NCI-H128 (cell line): ENCODE results near the gene CXCL9.
"Not testable (repeated sequence)": the region's sequence is repeated elsewhere in the genome, so short reads cannot be mapped to it uniquely, and the experiment has no call there.

Experiments
- DNase-seq: peaks from one replicate; lab custom pipeline; 2025; ENCODE audit not compliant: unreplicated experiment; lab: John Stamatoyannopoulos, UW

Gene CXCL9

GRCh38 chr4:76012388-76012801 is 5.1 kb upstream of the CXCL9 start:
- DNase-seq = no peak

- DNase-seq = no peak
These were observed 4.5 kb upstream of the CXCL9 start for GRCh38 chr4:76011700-76012387.

GRCh38 chr4:76011018-76011670 is 3.8 kb upstream of the CXCL9 start:
- DNase-seq = no peak

GRCh38 chr4:76010576-76010975 is 3.3 kb upstream of the CXCL9 start:
- no peak for DNase-seq

- DNase-seq = no peak
These were observed 2.0 kb upstream of the CXCL9 start for GRCh38 chr4:76009311-76009710.

DNA sequence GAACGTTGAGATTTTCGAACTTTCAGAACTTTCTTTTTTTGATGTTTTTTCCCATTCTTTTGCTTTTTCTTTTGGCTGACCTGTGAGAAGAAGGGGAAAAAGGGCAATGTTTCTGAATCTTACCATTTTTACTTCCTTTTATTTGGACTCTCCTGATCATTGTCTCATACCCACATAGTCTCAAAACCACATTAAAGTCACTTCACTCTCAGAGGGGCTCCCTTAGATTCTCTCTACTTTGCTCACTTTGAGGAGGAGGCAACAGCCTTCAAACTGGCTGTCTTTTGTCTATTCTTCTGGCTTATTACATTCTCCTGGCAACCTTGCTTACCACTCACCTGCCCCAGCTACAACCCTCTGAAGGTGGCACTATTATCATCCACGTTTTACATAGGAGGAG is 3.7 kb downstream of the CXCL9 start:
- DNase-seq = no peak

DNA sequence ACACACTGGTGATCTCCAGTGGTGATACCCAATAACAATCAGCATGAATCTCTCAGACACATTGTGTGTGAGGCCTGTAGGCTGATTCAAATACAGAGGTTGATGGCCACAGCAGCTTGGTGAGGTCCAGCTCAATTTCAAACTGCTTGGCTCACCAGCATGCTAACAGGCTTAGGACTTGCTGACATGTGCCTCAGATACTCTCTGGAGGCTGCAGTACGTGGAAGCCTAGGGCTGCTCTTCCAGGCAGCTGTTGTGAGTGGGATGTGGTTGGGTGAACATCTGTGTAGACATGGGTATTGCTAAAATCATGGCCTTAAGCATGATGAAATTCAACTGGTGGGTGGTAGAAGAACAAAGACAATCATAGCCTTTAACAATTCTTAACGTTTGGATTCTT is 4.3 kb downstream of the CXCL9 start:
- no peak for DNase-seq

DNA sequence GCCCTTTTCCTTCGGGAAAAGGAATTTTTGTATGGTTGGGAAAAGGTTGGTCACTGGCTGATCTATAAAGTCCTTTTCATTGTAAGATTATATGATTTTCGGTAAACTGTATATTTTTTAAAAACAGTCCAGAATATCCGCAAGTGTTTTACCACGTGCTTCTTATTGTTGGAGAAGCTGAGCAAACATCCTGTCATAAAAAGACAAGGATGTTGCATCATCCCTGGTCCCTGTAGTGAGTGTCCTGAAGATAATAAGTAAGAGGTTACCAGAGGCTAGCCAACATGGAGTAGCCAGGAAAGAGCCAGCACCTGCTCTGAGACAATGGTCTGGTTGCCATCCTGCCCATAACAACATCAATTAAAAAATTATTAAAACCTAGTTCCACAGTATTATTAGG is 5.1 kb downstream of the CXCL9 start:
- DNase-seq = no peak

DNA sequence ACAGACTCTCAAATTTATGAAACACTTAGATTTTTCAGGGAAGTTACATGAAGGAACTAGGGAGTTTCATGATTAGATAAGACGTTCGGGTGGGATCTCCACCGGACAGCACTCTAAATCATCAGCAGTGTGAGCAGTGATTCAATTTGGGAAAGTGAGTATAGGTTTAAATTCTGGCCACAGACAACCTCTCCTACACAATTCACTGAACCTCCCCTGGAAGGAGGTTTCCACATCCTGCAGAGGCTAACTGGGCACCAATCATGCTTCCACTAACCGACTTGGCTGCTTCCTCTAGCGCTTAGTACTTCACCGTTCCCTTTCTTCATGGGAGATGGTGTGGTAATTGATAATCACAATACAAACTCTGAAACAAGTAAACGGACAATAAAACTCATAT is 5.6 kb downstream of the CXCL9 start:
- no peak for DNase-seq

DNA sequence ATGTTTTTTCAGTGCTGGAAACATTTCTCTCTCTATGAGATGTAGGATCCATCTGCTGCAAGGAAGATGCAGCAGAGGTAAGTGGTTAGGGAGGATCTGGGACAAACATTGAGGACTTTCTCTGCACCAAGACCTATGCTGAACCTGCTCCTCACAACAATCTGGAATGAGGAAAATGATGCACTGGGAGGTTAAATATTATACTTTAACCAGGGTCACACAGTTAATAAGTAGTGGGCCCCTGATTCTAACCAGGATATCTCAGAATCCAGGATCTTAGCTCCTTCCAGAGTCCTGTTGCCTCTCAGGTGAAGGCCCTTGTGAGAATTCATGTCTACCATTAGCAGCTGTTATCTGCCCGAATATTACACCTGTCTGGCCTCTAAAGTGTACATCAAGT is 7.0 kb downstream of the CXCL9 start:
- DNase-seq = no peak

DNA sequence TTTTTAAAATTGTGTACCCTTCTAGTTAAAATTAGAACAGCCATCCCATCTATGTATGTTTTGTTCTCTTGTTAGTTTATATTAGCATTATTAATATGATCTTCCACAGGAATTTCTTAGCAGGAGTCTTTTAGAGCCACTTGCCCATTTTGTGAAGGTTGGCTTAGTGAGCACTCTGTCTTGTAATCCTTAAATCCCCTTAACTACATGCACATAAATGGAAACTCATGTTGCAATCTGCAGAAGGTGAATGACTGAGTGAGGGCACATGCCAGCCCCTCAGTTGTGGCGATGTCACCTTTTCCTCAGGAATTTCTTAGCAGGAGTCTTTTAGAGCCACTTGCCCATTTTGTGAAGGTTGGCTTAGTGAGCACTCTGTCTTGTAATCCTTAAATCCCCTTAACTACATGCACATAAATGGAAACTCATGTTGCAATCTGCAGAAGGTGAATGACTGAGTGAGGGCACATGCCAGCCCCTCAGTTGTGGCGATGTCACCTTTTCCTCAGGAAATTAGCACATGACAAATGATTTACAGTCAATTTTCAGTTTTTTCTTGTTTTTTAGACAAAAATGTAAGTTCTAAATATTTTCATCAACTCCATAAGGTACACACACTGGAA is 8.7 kb downstream of the CXCL9 start:
- DNase-seq = not testable (repeated sequence)

- DNase-seq = no peak
These were observed 9.4 kb downstream of the CXCL9 start for GRCh38 chr4:75997946-75998345.

GRCh38 chr4:75997081-75997480 is 10.2 kb downstream of the CXCL9 start:
- no peak for DNase-seq

GRCh38 chr4:75995727-75996126 is 11.6 kb downstream of the CXCL9 start:
- DNase-seq = no peak

- no peak for DNase-seq
These were observed 14.8 kb downstream of the CXCL9 start for GRCh38 chr4:75992462-75992861.

- DNase-seq = no peak
These were observed 17.3 kb downstream of the CXCL9 start for GRCh38 chr4:75989846-75990528.

DNA sequence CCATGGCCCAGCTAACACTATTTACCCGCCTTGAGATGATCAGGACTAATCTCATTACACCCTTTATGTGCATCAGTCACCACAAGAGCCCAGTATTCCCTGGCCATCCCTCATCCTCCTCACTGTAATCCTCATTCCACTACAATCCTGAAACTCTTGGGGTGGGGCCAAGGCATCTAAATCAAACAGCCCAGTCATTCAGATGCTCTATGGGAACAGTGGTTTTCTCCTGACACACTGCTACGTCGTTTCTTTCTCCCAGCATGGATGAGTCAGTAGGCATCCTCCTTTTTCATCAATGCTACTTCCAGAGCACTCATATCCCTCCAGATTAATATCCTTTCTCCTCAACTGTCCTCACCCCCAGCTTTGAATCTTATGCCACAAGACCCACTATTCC is 22.2 kb downstream of the CXCL9 start:
- no peak for DNase-seq

- no peak for DNase-seq
These were observed 26.7 kb downstream of the CXCL9 start for GRCh38 chr4:75980576-75980975.

- no peak for DNase-seq
These were observed 31.1 kb downstream of the CXCL9 start for GRCh38 chr4:75976177-75976576.

GRCh38 chr4:75973766-75974165 is 33.5 kb downstream of the CXCL9 start:
- no peak for DNase-seq

DNA sequence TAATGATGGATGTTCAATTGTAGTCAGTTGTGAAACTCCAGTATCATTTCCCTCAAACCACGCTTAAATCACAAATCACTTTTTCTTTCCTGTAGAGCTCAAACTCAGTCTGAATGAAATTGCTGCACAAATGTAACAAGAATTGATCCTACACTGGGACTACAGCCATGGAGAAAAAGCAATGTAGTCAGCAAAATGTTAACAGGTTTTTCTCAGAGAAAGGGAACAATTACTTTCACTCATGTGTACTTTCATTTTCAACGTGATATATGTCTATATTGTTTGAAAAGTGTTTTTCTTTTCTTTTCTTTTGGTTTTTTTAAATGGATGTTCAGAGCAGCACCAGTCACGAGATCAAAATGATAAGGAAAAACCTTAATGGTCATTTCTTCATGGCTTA is 39.2 kb downstream of the CXCL9 start:
- no peak for DNase-seq

- no peak for DNase-seq
These were observed 43.8 kb downstream of the CXCL9 start for GRCh38 chr4:75963558-75963957.
